HS-27A (cell line): ENCODE results near the gene ZC3H7A.

ENCODE experiments used
- DNase-seq: peaks from one replicate; pipeline ENCODE4 v3.0.0-alpha.2; 2012; ENCODE audit warnings: low read depth, missing footprints

ZC3H7A gene

DNA sequence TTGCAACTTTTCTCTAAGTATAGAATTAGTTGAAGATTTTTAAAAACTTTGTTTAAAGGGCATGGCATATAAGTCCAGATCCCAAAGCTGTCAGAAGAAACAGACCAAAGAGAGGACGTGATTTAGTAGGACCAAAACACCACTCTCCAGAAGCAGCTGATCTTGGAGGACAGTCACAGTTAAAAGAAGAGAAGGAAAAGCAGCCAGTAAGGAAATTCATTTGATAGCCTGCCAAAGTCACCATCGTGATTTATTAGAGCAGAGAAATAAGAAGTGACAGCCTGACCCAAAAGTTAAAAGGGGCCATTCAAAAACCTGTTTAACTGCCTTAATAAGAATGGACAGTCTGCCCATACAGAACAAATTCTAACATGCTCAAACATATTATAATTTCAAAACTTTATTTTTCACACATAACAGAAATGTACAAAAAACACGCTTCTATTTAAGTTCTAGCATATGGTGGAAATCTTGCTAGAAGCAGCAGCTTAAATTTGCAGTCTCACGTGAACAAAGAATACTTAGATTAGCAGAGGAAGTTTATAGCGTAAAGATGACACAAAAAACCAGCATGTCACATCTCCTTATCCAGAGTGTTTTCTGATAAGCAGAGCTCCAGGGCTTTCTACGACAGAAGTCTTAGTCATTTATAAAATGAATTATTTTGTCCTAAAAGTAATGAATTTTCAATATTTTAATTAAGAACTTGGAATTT is 91.6 kb downstream of the ZC3H7A start:
- DNase-seq, result no peak
